OCI-LY7 (cell line): ENCODE data around the gene WRAP73. TPM values are rescaled to one million over a fixed set of nuclear protein-coding genes. Genes with fewer than 3 reads are reported as not detected.

Experiments
- BruUV-seq: library from RNA; stranded (reverse); fragments of 400-500 nt; replicated peaks from 2 replicates; lab custom pipeline; 2021; lab: Mats Ljungman, UMichigan
- CTCF ChIA-PET: fragments of 300-600 bp; sonication (Branson Sonifier 250); formaldehyde crosslinking; loops from one replicate; lab custom pipeline; 2022; ENCODE audit warnings: antibody characterized with exemption; ENCODE audit not compliant: unreplicated experiment; lab: Charles Lee
- POLR2A ChIA-PET: fragments of 300-600 bp; sonication (Branson Sonifier 250); formaldehyde crosslinking; loops from one replicate; lab custom pipeline; 2022; ENCODE audit warnings: antibody characterized with exemption; lab: Charles Lee
- DNase-seq: peaks from one replicate; pipeline ENCODE4 v3.0.0-alpha.2; 2015; ENCODE audit warnings: low spot score
- H2AFZ ChIP-seq: fragments of 200-600 bp; sonication (generic), shearing (Covaris generic); 2 replicates; pipeline ENCODE4 v1.6.1; 2014; ENCODE audit warnings: mild to moderate bottlenecking, antibody characterized with exemption, low read length, moderate library complexity
- H3K27ac ChIP-seq: fragments of 200-600 bp; sonication (generic); 2 replicates; pipeline ENCODE4 v1.5.1; 2014; ENCODE audit warnings: mixed run types, low read depth, mild to moderate bottlenecking, moderate library complexity, low read length, inconsistent platforms; ENCODE audit not compliant: poor library complexity, severe bottlenecking
- H3K36me3 ChIP-seq: fragments of 200-600 bp; sonication (generic); 2 replicates; pipeline ENCODE4 v1.6.1; 2014; ENCODE audit warnings: mild to moderate bottlenecking, antibody characterized with exemption, low read length, moderate library complexity, mixed read lengths; ENCODE audit not compliant: insufficient read depth
- H3K4me1 ChIP-seq: fragments of 200-600 bp; sonication (generic); 2 replicates; pipeline ENCODE4 v1.5.1; 2014; ENCODE audit warnings: mild to moderate bottlenecking, low read length; ENCODE audit not compliant: insufficient read depth, poor library complexity, severe bottlenecking
- H3K4me2 ChIP-seq: fragments of 200-600 bp; sonication (generic); 2 replicates; pipeline ENCODE4 v1.6.1; 2014; ENCODE audit warnings: mild to moderate bottlenecking, low read length
- H3K4me3 ChIP-seq: fragments of 200-600 bp; sonication (generic); 2 replicates; pipeline ENCODE4 v1.5.1; 2014; ENCODE audit warnings: mild to moderate bottlenecking, low read depth, low read length; ENCODE audit not compliant: poor library complexity, severe bottlenecking
- H3K79me2 ChIP-seq: fragments of 200-600 bp; sonication (generic); 2 replicates; pipeline ENCODE4 v1.6.1; 2016; ENCODE audit warnings: low read depth, mild to moderate bottlenecking, low read length, moderate library complexity, mixed read lengths; ENCODE audit not compliant: insufficient read depth
- H3K9me2 ChIP-seq: fragments of 200-600 bp; sonication (generic); 2 replicates; pipeline ENCODE4 v1.6.1; 2016; ENCODE audit warnings: mild to moderate bottlenecking, low read length, mixed read lengths; ENCODE audit not compliant: insufficient read depth
- H3K9me3 ChIP-seq: fragments of 200-600 bp; sonication (generic); 2 replicates; pipeline ENCODE4 v1.6.1; 2014; ENCODE audit warnings: mild to moderate bottlenecking, mixed run types, low read length, mixed read lengths
- H4K20me1 ChIP-seq: fragments of 200-600 bp; sonication (generic); 2 replicates; pipeline ENCODE4 v1.6.1; 2014; ENCODE audit warnings: mild to moderate bottlenecking, antibody characterized with exemption, low read length, moderate library complexity, mixed read lengths; ENCODE audit not compliant: insufficient read depth
- CTCF ChIP-seq: fragments of 200-600 bp; sonication (generic); conservative IDR thresholded peaks from 2 replicates; pipeline ENCODE4 v1.5.1; 2014; ENCODE audit warnings: mild to moderate bottlenecking, antibody characterized with exemption, low read length, moderate library complexity, mixed read lengths
- EZH2phosphoT487 ChIP-seq: fragments of 200-600 bp; sonication (generic); IDR thresholded peaks from 2 replicates; pipeline ENCODE4 v1.6.1; 2018; ENCODE audit warnings: low read depth, borderline replicate concordance, mild to moderate bottlenecking, mixed run types, antibody characterized with exemption, low read length, moderate library complexity, mixed read lengths
- intact Hi-C: fragments of 100-400 bp; cut with micrococcal nuclease; formaldehyde crosslinking; loops from one replicate; pipeline ENCODE4 v1.10.0; 2022; ENCODE audit not compliant: unreplicated experiment
- total RNA-seq, 2 experiments: library from RNA; depleted of rRNA in 1 of 2; stranded (reverse); fragments of >200 nt in 1 of 2; shearing (Covaris generic) in 1 of 2; gene quantifications; 2 replicates each; pipeline ENCODE4 v1.2.3, GENCODE V29; 2014 to 2022

WRAP73 gene
- total RNA-seq, 2 experiments from 2014 or later = 34.7 to 40.0 TPM

- no TSS peak for BruUV-seq
- Histone ChIP-seq H3K27ac (no peak overlapping the region), H4K20me1 (no peaks in the 10 kb centered on the region), H3K4me2 (no peak overlapping the region), H3K79me2 (no peaks in the 10 kb centered on the region), H3K9me2 (no peaks in the 10 kb centered on the region), H3K4me1 (peaks cover 17% of the 10 kb centered on the region), H3K36me3 (no peaks in the 10 kb centered on the region), H3K4me3 (no peak overlapping the region), H2AFZ (no peak overlapping the region), H3K9me3 (no peaks in the 10 kb centered on the region)
- ChIA-PET CTCF (no interaction called here), POLR2A (no interaction called here)
- DNase-seq = no peak
- TF ChIP-seq CTCF (no peak), EZH2phosphoT487 (no peak)
- intact Hi-C loops = no loop called here
Measured at GRCh38 chr1:3681898-3682806, 32.2 kb upstream of the WRAP73 start.

- Histone ChIP-seq H3K4me1 (peaks cover 23% of the 10 kb centered on the region), H3K4me3 (no peak overlapping the region), H3K9me2 (no peaks in the 10 kb centered on the region), H3K27ac (no peak overlapping the region), H3K4me2 (no peak overlapping the region), H4K20me1 (no peaks in the 10 kb centered on the region), H3K79me2 (no peaks in the 10 kb centered on the region), H3K36me3 (no peaks in the 10 kb centered on the region), H3K9me3 (no peaks in the 10 kb centered on the region), H2AFZ (no peak overlapping the region)
- BruUV-seq = no TSS peak
- TF ChIP-seq CTCF (no peak), EZH2phosphoT487 (no peak)
- ChIA-PET CTCF (no interaction called here), POLR2A (interaction anchor here (0.9 kb wide), 1 partner anchor 26 kb away, joined by 6 read pairs; no protein-coding TSS in a partner anchor)
- intact Hi-C loops = no loop called here
- DNase-seq = no peak
Measured at GRCh38 chr1:3681231-3681897, 31.5 kb upstream of the WRAP73 start.
